Measurements from ENCODE around the gene PRPH2.
"Not testable (repeated sequence)": the region's sequence is repeated elsewhere in the genome, so short reads cannot be mapped to it uniquely, and the experiment has no call there.

Gene PRPH2

DNA sequence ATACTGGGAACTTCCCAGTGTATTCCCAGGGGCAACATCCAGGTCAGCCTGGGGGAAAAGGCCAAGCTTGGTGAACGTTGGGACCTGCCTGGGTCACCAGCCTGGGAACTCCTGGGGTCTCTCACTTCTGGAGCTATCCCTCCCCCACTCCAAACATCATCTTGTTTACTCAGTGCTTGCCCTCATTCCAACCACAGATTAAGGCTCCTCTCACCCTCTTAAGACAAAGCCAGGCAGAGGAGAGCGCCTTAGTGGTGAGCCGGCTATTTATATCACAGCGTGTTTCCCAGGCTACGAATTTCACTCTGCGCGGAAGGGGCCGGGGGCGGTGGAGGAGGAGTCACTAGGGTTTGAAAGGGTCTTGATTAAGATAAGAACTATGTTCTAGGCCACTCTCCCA lies 12.1 kb downstream of the PRPH2 start:
- no peak overlapping the region for H3K4me3 ChIP-seq
- no peak overlapping the region for H3K27ac ChIP-seq
- no peak for DNase-seq (ENCODE audit: low spot score)
- TF ChIP-seq, protein P1, sequence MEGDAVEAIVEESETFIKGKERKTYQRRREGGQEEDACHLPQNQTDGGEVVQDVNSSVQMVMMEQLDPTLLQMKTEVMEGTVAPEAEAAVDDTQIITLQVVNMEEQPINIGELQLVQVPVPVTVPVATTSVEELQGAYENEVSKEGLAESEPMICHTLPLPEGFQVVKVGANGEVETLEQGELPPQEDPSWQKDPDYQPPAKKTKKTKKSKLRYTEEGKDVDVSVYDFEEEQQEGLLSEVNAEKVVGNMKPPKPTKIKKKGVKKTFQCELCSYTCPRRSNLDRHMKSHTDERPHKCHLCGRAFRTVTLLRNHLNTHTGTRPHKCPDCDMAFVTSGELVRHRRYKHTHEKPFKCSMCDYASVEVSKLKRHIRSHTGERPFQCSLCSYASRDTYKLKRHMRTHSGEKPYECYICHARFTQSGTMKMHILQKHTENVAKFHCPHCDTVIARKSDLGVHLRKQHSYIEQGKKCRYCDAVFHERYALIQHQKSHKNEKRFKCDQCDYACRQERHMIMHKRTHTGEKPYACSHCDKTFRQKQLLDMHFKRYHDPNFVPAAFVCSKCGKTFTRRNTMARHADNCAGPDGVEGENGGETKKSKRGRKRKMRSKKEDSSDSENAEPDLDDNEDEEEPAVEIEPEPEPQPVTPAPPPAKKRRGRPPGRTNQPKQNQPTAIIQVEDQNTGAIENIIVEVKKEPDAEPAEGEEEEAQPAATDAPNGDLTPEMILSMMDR (IDR thresholded peaks at IDR 0.05): no peak

DNA sequence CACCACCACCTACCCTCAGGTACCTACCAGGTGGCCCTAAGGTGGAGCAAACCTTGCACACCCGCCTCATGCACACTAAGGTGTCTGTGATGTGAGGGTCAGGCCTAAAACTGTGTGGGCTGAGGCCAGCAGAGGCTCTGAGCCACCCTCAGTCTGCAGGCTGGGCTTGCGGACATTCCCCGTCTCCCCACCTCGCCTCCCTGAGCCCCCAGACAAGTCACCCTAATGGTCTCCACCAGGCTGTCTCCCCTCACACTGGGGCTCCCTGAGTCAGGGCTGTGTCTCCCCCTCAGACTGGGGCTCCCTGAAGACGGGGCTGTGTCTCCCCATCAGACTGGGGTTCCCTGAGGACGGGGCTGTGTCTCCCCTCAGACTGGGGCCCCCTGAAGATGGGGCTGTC lies 12.5 kb downstream of the PRPH2 start:
- TF ChIP-seq, protein P1 (IDR thresholded peaks at IDR 0.05): no peak
- no peak for DNase-seq (ENCODE audit: low spot score)
- Histone ChIP-seq H3K4me3 (no peak overlapping the region), H3K27ac (no peak overlapping the region)

DNA sequence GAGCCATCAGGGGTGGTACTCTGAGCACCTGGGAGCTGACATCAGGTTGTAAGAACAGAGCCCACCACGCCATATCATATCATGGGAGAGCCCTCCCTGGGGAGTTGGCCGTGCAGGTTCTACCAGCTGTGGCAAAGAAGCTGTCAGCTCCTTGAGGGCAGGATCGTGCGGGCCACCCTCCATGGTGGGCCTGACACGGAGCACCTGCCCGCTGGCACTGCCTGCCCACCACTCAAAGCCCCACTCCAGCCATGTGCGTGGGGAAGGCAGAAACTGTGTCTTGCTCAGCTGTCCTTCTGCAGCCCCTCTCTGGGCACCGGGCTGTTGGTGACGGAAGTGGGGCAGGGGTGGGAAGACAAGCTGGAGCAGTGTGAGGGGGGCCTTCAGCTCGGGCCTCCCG lies 14.3 kb downstream of the PRPH2 start:
- TF ChIP-seq, protein P1 (IDR thresholded peaks at IDR 0.05): no peak
- Histone ChIP-seq H3K4me3 (no peak overlapping the region), H3K27ac (no peak overlapping the region)
- no peak for DNase-seq (ENCODE audit: low spot score)

DNA sequence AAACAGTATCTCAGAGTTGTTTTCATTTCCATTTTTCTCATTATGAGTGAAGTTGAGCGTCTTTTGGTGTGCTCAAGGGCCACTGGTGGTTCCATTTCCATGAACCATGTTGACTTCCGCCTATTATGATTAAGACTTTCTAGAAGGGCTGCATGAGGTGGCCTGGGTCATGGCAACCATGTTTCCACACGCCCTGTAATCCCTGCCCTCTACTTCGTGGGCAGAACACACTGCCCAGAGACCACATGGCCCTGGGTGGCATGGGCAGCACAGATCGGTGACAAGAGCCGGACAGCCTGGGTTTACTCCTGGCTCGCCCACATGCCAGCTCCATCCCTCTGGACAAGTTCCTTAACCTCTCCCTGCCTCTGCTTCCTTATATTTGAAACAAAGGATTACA lies 14.8 kb downstream of the PRPH2 start:
- H3K4me3 ChIP-seq: no peak overlapping the region
- no peak for DNase-seq (ENCODE audit: low spot score)
- TF ChIP-seq, protein P1 (IDR thresholded peaks at IDR 0.05): no peak
- no peak overlapping the region for H3K27ac ChIP-seq

DNA sequence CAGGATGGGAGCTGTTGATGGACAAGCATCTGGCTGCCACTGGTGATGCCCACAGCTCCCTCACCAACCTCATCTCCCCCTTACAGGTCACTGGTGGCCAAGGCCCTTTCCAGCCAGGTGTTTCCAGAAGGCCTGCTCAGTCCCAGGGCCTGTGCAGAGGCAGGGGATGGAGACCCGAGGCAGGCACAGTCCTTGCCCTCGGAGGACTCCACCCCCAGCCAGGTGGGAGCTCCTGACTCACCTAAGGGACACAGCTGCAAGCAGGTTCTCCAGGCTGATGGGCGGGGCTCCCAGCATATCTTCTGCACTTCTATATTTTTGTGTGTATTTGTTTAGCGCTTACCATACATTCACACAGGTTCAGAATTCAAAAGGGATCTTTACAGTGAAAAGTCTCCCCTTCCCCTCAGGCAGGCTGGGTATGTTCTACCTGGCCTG lies 17.4 kb downstream of the PRPH2 start:
- TF ChIP-seq, protein P1 (IDR thresholded peaks at IDR 0.05): no peak
- Histone ChIP-seq H3K27ac (no peak overlapping the region), H3K4me3 (no peak overlapping the region)
- no peak for DNase-seq (ENCODE audit: low spot score)

DNA sequence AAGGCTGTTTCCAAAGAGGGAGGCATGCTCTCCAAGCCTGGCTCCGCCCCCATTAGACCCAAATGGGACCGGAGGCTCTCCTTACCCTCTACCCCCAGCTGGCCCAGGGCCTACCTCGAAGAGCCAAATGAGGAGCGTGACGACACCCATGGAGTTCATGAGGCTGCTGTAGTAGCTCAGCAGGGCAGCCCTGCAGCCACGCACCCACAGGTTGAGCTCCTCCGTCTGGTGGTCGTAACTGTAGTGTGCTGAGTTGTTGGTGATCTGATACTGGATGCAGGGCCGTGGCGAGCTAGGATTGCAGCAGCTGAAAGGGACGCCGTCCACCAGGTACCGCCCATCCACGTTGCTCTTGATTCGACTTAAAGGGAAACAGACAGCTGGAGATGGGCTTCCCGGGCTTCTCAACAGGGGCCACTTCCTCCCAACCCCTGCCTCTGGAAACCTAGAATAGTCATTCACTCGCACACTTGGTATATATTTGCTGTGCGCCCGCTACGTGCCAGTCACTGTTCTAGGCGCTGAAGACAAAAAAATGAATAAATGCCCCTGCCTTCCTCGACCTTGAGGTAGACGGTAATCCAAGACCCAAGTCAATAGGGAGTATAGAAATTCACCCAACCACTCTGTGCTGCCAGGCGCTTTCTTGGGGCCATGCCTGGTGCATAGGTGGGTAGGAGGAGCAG lies 18.0 kb downstream of the PRPH2 start:
- TF ChIP-seq, protein P1 (IDR thresholded peaks at IDR 0.05): no peak
- H3K27ac ChIP-seq: no peak overlapping the region
- no peak for DNase-seq (ENCODE audit: low spot score)
- H3K4me3 ChIP-seq: peak overlapping the region; percentile 64

DNA sequence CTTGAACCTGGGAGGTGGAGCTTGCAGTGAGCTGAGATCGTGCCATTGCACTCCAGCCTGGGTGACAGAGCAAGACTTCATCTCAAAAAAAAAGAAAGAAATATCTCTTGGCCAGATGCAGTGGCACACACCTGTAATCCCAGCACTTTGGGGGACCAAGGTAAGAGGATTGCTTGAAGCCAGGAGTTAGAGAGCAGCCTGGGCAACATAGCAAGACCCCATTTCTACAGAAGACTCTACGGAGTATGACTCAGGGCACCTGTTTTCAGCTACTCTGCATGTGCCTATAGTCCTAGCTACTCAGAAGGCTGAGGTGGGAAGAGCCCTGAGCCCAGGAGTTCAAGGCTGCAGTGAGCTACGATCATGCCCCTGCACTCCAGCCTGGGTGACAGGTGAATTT lies 19.6 kb downstream of the PRPH2 start:
- H3K4me3 ChIP-seq; H3K27ac ChIP-seq; DNase-seq (ENCODE audit: low spot score): not testable (repeated sequence)

Measured in coronary artery (tissue), 2 donors.